Endodermal cell (in vitro differentiated cells): ENCODE measurements around the gene DEK. TPM values are rescaled to one million over a fixed set of nuclear protein-coding genes. Genes with fewer than 3 reads are reported as not detected.

ENCODE experiments used
- DNase-seq: peaks from one replicate; pipeline ENCODE4 v3.0.0-alpha.2; 2017
- H3K27ac ChIP-seq: 2 replicates; pipeline ENCODE4 v1.5.1; 2013; ENCODE audit warnings: mild to moderate bottlenecking, low read depth, low read length, moderate library complexity
- H3K27me3 ChIP-seq: 2 replicates; pipeline ENCODE4 v1.6.1; 2013; ENCODE audit warnings: mild to moderate bottlenecking, low read length, moderate library complexity; ENCODE audit not compliant: insufficient read depth, control insufficient read depth, poor library complexity, severe bottlenecking
- H3K36me3 ChIP-seq: 2 replicates; pipeline ENCODE4 v1.7.0; 2013; ENCODE audit warnings: mild to moderate bottlenecking, low read length, moderate library complexity; ENCODE audit not compliant: control insufficient read depth, insufficient read depth
- H3K4me1 ChIP-seq: one replicate; pipeline ENCODE4 v1.7.0; 2013; ENCODE audit warnings: low read length; ENCODE audit not compliant: control insufficient read depth, insufficient read depth
- H3K4me3 ChIP-seq: 2 replicates; pipeline ENCODE4 v1.5.1; 2013; ENCODE audit warnings: mild to moderate bottlenecking, low read length, moderate library complexity
- H3K9ac ChIP-seq: 2 replicates; pipeline ENCODE4 v1.6.1; 2013; ENCODE audit warnings: mild to moderate bottlenecking, low read length, moderate library complexity; ENCODE audit not compliant: poor library complexity, severe bottlenecking; ENCODE audit errors: extremely low read depth
- H3K9me3 ChIP-seq: 2 replicates; pipeline ENCODE4 v1.6.1; 2013; ENCODE audit warnings: mild to moderate bottlenecking, low read length, moderate library complexity; ENCODE audit not compliant: control insufficient read depth
- H3K27ac Mint-ChIP-seq: 2 replicates; pipeline ENCODE4 v1.8.0; 2020; ENCODE audit warnings: mixed read lengths
- H3K27me3 Mint-ChIP-seq: 2 replicates; pipeline ENCODE4 v1.8.0; 2021; ENCODE audit warnings: mild to moderate bottlenecking, mixed read lengths; ENCODE audit not compliant: insufficient read depth
- H3K36me3 Mint-ChIP-seq: 2 replicates; pipeline ENCODE4 v1.8.0; 2020; ENCODE audit warnings: low read depth, mixed read lengths
- H3K4me1 Mint-ChIP-seq: 2 replicates; pipeline ENCODE4 v1.8.0; 2020; ENCODE audit warnings: mixed read lengths
- H3K4me3 Mint-ChIP-seq: 2 replicates; pipeline ENCODE4 v1.8.0; 2020; ENCODE audit warnings: mild to moderate bottlenecking, moderate library complexity, mixed read lengths
- H3K9me3 Mint-ChIP-seq: 2 replicates; pipeline ENCODE4 v1.8.0; 2020; ENCODE audit warnings: mild to moderate bottlenecking, mixed read lengths
- WGBS, 2 experiments: methylation state at CpG; one replicate each; pipeline versions ENCODE4 v1.1.5 to v1.1.7; 2013; ENCODE audit warnings: missing lambda C conversion rate in 2 of 2, mixed read lengths in 1 of 2; ENCODE audit not compliant: insufficient coverage in 1 of 2, insufficient read length in 1 of 2; 5-methylcytosine and 5-hydroxymethylcytosine counted together
- total RNA-seq, 2 donors: library from RNA; stranded (reverse); fragmentation: NEBNext Ultra II Directional in 1 of 2; extraction: Animal tissue kit (Norgen Biotek cat#: 25700) in 1 of 2; gene quantifications; 2 replicates in 1 of 2; 3 replicates in 1 of 2; pipeline ENCODE4 v1.2.1, GENCODE V29; 2021
- TF ChIP-seq, protein P1 (sequence below): fragments of 200-600 bp; sonication (generic); conservative IDR thresholded peaks from 2 replicates; pipeline ENCODE4 v1.5.0; 2021; ENCODE audit warnings: antibody characterized with exemption, mild to moderate bottlenecking

The DEK gene
- total RNA-seq, 2 donors from 2014 or later, result 139 to 171 TPM

DNA sequence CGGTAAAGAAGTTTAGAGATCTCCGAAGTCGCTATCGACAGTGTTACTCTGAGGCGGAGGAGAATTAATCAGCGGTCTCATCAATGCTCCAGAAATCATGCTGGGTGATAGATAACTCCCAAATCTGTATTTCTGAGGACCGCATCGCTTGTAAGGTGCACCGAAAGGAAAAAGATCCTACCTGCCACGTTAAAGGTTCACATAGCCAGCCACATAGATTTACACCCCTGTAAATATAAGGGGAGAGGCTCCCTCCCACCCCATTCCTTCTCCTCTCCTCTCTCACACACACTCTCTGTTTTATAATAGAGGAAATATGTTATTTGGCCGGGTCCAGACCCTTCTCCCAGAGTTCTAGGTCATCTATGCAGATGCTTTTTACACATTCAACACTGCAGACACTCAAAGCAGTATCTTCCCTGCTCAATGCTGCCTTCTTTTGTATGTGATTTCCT lies 620 bp upstream of the DEK start:
- H3K4me1 ChIP-seq, result peaks cover 2% of the 10 kb centered on the region
- peak overlapping the region; percentile 41 for H3K9ac ChIP-seq
- 8 to 14% methylated on average over 8 to 11 of the region's 11 CpGs for WGBS, 2 experiments
- Mint-ChIP-seq H3K4me3 (peak overlapping the region; percentile 84), H3K4me1 (peaks cover 30% of the 10 kb centered on the region), H3K27me3 (peaks cover 3% of the 10 kb centered on the region), H3K27ac (peak overlapping the region; percentile 81), H3K9me3 (no peaks in the 10 kb centered on the region), H3K36me3 (peaks cover 23% of the 10 kb centered on the region)
- no peaks in the 10 kb centered on the region for H3K27me3 ChIP-seq
- TF ChIP-seq, protein P1, sequence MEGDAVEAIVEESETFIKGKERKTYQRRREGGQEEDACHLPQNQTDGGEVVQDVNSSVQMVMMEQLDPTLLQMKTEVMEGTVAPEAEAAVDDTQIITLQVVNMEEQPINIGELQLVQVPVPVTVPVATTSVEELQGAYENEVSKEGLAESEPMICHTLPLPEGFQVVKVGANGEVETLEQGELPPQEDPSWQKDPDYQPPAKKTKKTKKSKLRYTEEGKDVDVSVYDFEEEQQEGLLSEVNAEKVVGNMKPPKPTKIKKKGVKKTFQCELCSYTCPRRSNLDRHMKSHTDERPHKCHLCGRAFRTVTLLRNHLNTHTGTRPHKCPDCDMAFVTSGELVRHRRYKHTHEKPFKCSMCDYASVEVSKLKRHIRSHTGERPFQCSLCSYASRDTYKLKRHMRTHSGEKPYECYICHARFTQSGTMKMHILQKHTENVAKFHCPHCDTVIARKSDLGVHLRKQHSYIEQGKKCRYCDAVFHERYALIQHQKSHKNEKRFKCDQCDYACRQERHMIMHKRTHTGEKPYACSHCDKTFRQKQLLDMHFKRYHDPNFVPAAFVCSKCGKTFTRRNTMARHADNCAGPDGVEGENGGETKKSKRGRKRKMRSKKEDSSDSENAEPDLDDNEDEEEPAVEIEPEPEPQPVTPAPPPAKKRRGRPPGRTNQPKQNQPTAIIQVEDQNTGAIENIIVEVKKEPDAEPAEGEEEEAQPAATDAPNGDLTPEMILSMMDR, result no peak
- DNase-seq, result no peak
- H3K9me3 ChIP-seq, result peaks cover 10% of the 10 kb centered on the region
- peaks cover 8% of the 10 kb centered on the region for H3K36me3 ChIP-seq
- peak overlapping the region; percentile 65 for H3K27ac ChIP-seq
- peak overlapping the region; percentile 83 for H3K4me3 ChIP-seq

DNA sequence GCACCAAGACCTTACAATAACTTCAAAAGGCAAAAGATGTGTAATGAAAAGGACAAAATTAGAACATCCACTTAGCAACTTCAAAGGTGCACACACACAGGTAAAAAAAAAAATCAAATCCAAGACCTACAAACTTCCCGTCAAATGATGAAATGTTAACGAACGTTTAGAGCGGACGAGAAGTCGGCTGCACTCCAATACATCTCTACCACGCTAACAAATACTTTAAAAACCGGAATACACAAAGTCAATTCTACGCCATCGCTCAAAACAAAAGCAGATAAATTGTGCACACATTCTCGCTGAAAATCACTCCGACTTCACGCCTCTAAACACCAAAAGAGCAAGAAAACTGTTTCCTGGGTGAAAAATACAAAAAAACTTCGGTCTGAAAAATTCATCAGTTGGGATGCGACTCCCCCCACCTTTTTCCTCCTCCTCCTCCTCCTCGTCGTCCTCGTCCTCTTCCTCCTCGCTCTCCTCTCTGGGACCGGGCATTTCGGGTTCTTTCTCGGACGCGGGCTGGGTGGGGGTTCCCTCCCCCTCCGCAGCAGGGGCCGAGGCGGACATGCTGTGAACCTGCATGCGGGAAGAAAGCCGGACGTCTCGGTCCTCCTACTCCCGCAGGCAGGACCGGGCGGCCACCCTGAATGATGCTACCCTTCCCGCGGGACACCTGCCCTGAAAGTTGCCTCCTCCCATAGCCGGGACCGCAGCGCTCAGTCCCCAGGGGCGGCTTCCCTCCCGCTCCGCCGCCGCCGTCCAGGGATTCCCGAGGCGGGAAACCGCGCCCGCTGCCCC lies 712 bp downstream of the DEK start:
- Histone ChIP-seq H3K9ac (peak overlapping the region; percentile 84), H3K36me3 (peaks cover 14% of the 10 kb centered on the region), H3K27me3 (no peaks in the 10 kb centered on the region), H3K4me1 (peaks cover 2% of the 10 kb centered on the region), H3K4me3 (peak overlapping the region; percentile 97), H3K27ac (peak overlapping the region; percentile 92), H3K9me3 (peaks cover 10% of the 10 kb centered on the region)
- TF ChIP-seq, protein P1, result no peak
- peak overlapping the region; percentile 91 for H3K27ac Mint-ChIP-seq
- no peaks in the 10 kb centered on the region for H3K9me3 Mint-ChIP-seq
- H3K27me3 Mint-ChIP-seq, result peaks cover 3% of the 10 kb centered on the region
- peaks cover 30% of the 10 kb centered on the region for H3K4me1 Mint-ChIP-seq
- peak overlapping the region; percentile 84 for H3K4me3 Mint-ChIP-seq
- WGBS, 2 experiments, result 0 to 1% methylated on average over 16 to 50 of the region's 50 CpGs
- no peak for DNase-seq
- H3K36me3 Mint-ChIP-seq, result peaks cover 33% of the 10 kb centered on the region

DNA sequence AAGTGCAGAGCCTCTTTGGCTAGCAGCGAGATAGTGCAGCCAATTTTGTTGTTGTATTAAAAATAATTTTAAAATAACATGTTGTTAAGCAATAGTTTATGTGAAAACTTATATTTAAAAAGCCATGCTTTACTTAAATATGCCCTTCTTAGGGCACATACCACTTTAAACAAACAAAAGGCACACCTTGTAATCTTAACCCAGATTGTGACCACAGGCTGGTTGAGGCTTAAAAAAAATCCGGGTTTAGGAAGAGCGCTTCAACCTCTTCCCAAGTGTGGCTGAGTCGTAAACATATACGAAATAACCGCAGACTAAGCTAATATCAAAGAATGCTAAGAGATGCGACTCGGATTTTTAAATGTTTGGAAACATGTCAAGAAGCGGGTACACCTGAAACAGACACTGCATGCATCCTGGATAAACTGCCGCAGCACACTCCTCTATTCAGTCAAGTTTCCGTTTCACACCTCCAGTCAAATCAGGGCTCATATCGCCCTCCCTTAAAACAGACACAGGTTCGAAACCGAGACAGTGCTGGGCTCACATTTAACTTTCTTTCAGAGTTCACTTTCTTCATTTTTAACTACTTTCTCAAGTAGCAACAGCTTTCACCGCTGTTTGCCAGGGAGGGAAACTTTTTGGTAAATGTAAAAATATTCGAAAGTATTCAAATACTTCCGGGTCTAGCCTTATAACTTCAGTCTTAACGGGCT lies 1.5 kb downstream of the DEK start:
- TF ChIP-seq, protein P1, result no peak
- H3K4me1 ChIP-seq, result peaks cover 2% of the 10 kb centered on the region
- H3K27ac Mint-ChIP-seq, result peak overlapping the region; percentile 91
- peaks cover 30% of the 10 kb centered on the region for H3K4me1 Mint-ChIP-seq
- 4 to 6% methylated on average over 8 to 17 of the region's 18 CpGs for WGBS, 2 experiments
- peak overlapping the region; percentile 97 for H3K4me3 ChIP-seq
- no peaks in the 10 kb centered on the region for H3K27me3 ChIP-seq
- no peaks in the 10 kb centered on the region for H3K9me3 Mint-ChIP-seq
- H3K27me3 Mint-ChIP-seq, result peaks cover 3% of the 10 kb centered on the region
- peaks cover 21% of the 10 kb centered on the region for H3K36me3 ChIP-seq
- H3K4me3 Mint-ChIP-seq, result peak overlapping the region; percentile 84
- H3K9ac ChIP-seq, result peak overlapping the region; percentile 84
- no peak overlapping the region for H3K27ac ChIP-seq
- peaks cover 37% of the 10 kb centered on the region for H3K36me3 Mint-ChIP-seq
- peaks cover 10% of the 10 kb centered on the region for H3K9me3 ChIP-seq
- no peak for DNase-seq
